Esophagus mucosa (tissue), 1 donor: ENCODE measurements around the gene KIRREL3. TPM values are rescaled to one million over a fixed set of nuclear protein-coding genes. Genes with fewer than 3 reads are reported as not detected.

Experiments
- ATAC-seq: fragments of 200-7000 bp; cut with Tn5 transposase; one replicate; pipeline ENCODE4 v1.9.1; 2020
- total RNA-seq: library from RNA; stranded (reverse); gene quantifications from one replicate; pipeline ENCODE4 v1.2.4, GENCODE V29; 2023
- donor health status: DM: yes; HTN: yes; CAD: no.

The KIRREL3 gene
- total RNA-seq, 1 donor from 2014 or later = 0.36 TPM

- no peak for ATAC-seq
Observed at GRCh38 chr11:126498281-126498680, 502.3 kb downstream of the KIRREL3 start.

DNA sequence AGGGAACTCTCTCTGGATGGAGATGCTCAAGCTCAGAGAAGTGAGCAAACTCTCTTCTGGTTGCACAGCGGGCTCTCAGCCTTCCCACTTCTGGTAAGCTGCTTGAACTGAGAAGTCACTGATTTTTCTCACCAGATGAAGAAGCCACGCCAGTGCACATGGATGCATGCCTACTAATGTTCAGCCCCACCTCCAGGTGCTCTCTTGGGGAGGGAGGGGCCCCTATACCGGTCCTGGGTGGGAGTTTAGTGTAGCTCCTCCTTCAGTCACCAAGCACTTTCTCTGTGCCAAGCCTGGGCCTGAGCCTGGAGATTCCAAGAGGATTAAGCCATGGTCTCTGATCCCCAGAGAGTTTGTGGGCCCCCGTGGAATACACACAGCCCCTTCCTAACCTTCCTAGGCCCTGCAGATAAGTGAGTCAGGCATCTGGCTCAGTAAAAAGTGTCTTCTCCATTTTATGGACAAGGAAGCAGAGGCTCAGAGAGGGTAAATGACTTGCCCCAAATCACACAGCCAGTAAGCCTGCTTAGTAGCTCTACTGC is 502.9 kb downstream of the KIRREL3 start:
- no peak for ATAC-seq

DNA sequence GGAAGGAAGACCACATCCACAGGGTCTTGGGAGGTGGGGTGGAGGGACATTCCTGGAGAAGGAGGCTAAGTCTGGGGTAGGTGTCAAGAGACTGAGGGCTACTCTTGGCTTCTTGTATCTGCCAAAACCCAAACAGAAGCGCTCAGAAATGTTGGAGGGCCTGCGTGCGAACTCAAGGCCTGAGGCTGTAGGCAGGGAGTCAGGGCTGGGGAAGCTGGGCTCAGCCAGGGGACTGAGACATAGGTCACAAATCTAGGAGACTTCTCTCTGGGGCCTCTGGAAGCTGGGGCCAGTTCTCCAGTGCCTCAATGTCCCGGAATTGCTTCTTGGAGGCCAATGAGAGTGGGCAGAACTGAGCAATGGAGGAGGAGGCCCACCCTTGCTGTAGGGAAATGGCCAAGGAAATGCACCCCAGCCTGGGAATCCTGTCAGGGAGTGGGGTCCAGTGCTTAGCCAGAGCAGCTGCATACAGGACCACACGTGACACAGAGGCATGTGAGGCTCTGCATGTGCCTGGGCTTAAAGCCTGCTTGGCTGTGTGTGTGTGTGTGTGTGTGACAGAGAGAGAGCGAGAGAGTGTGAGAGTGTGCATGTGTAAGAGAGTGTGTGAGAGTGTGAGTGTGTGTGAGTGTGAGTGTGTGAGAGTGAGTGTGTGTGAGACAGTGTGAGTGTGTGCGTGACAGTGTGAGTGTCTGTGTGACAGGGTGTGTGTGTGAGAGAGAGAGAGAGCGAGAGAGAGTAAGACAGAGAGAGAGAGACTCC is 503.8 kb downstream of the KIRREL3 start:
- no peak for ATAC-seq

GRCh38 chr11:126495281-126496220 is 505.0 kb downstream of the KIRREL3 start:
- no peak for ATAC-seq

GRCh38 chr11:126494831-126495230 is 505.7 kb downstream of the KIRREL3 start:
- peak; percentile 27 for ATAC-seq

GRCh38 chr11:126492331-126493082 is 508.1 kb downstream of the KIRREL3 start:
- no peak for ATAC-seq

- no peak for ATAC-seq
Observed at GRCh38 chr11:126491092-126491491, 509.5 kb downstream of the KIRREL3 start.

- no peak for ATAC-seq
Observed at GRCh38 chr11:126489836-126490660, 510.5 kb downstream of the KIRREL3 start.

- no peak for ATAC-seq
Observed at GRCh38 chr11:126488591-126489370, 511.8 kb downstream of the KIRREL3 start.

- no peak for ATAC-seq
Observed at GRCh38 chr11:126487711-126488110, 512.9 kb downstream of the KIRREL3 start.

- no peak for ATAC-seq
Observed at GRCh38 chr11:126485986-126486635, 514.5 kb downstream of the KIRREL3 start.

DNA sequence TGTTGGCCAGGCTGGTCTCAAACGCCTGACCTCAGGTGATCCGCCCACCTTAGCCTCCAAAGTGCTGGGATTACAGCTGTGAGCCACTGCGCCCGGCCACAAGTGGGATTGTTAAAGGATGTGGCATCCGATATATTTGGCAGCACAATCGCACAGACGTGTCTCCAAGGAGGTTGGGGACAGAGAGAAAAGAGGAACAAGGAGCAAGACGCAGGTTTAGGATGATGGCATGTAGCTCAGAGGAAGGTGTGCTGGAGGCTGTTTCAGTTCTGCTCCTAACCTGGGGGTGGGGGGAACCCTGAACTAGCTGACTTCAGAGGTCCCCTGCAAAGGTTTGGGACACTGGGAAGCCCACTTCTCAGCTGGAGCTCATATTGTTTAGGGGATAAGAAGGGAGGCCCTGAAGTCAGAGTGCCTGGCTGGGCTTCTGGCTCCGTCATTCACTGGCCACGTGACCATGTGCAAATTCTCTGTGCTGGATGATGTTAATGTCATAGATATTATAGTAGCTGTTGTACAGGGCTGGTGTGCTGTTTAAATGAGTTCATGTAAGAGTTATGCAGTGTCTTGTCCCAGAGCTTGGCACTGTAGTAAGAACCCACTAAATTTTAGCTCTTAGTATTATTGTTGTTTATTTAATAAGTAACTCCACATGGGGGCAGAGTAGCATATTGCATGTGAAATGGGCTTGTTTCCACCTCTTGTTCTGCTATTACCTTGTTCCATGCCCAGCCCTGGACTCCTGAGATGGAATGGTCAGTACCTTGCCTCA is 515.4 kb downstream of the KIRREL3 start:
- ATAC-seq = no peak

- ATAC-seq = peak; percentile 92
Observed at GRCh38 chr11:126484266-126484665, 516.3 kb downstream of the KIRREL3 start.

DNA sequence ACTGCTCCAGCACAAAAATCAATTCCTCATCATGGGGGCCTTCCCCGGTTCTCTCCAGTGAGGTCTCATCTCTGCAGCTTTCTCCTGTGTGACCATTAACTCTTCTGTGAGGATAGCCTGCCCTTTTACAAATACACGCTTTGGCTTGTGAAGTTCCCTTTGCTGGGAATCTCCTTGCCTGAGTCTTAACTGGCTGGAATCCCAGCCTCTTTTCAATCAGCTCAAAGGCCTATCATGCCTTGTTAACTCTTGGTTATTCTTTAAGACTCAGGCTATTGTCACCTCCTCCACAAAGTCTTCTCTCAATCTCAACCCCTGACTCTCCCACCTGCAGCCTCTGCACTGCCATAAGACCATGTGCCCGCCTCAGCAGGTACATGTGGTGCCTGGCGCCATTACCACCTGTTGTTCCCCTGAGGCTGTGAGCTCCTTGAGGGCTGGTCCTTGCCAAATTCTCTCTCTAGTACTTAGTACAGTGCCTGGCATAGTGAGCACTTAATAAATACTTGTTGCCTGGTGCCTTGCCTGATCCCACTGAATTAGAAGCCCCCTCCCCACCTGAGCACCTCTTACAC is 516.9 kb downstream of the KIRREL3 start:
- ATAC-seq = no peak

DNA sequence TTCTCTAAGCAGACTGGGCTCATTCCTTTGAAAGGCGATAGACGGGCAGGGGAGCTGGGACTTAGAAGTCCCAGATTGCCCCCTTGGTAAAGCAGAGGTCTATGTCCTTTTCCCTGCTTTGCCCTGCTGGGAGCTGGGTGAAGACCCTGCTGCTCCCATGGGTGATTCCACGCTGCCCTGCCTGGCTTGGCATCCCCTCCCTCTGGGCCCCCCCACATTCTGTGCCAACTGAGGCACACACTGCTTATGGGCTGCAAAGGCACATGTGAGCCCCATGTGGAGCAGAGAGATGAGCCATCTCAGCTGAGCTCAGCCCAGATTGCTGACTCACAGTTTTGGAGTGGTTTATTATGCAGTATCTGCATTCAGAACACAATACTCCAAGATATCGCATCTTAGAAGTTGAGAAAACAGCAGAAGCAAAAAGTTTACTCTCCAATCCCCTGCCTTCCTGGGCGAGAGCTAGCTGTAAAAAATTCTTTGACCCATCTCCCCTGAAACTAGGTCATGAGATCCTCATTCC is 517.9 kb downstream of the KIRREL3 start:
- no peak for ATAC-seq

- ATAC-seq = no peak
Observed at GRCh38 chr11:126481303-126481680, 519.3 kb downstream of the KIRREL3 start.

- peak; percentile 84 for ATAC-seq
Observed at GRCh38 chr11:126480410-126481302, 519.9 kb downstream of the KIRREL3 start.

GRCh38 chr11:126480015-126480409 is 520.6 kb downstream of the KIRREL3 start:
- ATAC-seq = no peak
